NCI-H82 (cell line): Measurements from ENCODE around the gene SORL1-AS1.
A peak's percentile ranks its signal among the peaks of the same experiment; 100 is the strongest.

ENCODE experiments used
- DNase-seq: peaks from one replicate; lab custom pipeline; 2025; lab: John Stamatoyannopoulos, UW

The SORL1-AS1 gene

DNA sequence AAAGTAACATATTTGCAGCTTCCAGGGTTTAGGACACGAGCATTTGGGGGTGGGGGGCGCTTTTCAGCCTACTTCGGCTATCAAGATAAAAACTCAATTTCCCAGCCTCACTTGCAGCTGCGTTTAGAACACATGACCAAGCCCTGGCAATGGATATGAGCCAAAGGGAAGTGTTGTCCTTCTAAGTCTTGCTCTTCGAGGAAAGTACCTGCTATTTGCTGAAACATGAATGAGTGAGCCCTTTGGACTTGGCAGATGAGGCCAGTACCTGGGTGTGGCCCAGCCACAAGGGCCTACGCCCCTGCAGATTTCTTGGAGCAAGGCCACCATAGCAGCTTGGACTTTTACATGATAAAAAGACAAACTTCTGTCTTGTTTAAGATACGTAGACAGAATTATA lies 60.9 kb downstream of the SORL1-AS1 start:
- DNase-seq = no peak

- peak; percentile 63 for DNase-seq
These were observed 63.1 kb downstream of the SORL1-AS1 start for GRCh38 chr11:121389651-121390050.
